K562 (cell line): ENCODE data around the gene MMP24OS.

Experiments used
- HEY1 ChIP-seq: fragments of 250-450 bp; sonication (Bioruptor Pico); IDR thresholded peaks from 2 replicates; pipeline ENCODE4 v1.5.0; 2020; ENCODE audit warnings: mild to moderate bottlenecking, moderate library complexity, borderline replicate concordance
- JUN ChIP-seq, 2 experiments: sonication (generic) in 1 of 2; formaldehyde crosslinking in 1 of 2; IDR thresholded peaks; 2 replicates each; pipeline versions ENCODE4 v1.6.1 to v1.8.0; 2012 to 2022; ENCODE audit warnings: borderline replicate concordance in 2 of 2, mild to moderate bottlenecking in 2 of 2, improper control_type of control experiment in 1 of 2, low read depth in 1 of 2, low read length in 1 of 2, missing genetic modification reagents in 1 of 2
- KDM1A ChIP-seq, 2 experiments: fragments of 450-650 bp; IDR thresholded peaks; 2 replicates each; pipeline ENCODE4 v1.6.1; 2016; ENCODE audit warnings: mild to moderate bottlenecking in 2 of 2
- MYNN ChIP-seq, 2 experiments: sonication (generic); formaldehyde crosslinking in 1 of 2; IDR thresholded peaks; 2 replicates each; pipeline versions ENCODE4 v1.5.0 to v1.6.1; 2016 to 2020; ENCODE audit warnings: antibody characterized with exemption in 1 of 2, missing genetic modification reagents in 1 of 2
- ZBTB1 ChIP-seq: sonication (generic); formaldehyde crosslinking; IDR thresholded peaks from 2 replicates; pipeline ENCODE4 v1.8.1; 2023; ENCODE audit warnings: missing genetic modification reagents, low read depth, mild to moderate bottlenecking, borderline replicate concordance
- ZNF79 ChIP-seq: fragments of 250-450 bp; sonication (Bioruptor Pico); IDR thresholded peaks from 2 replicates; pipeline ENCODE4 v1.4.0; 2020; ENCODE audit warnings: low read depth, mild to moderate bottlenecking, moderate library complexity

DNA sequence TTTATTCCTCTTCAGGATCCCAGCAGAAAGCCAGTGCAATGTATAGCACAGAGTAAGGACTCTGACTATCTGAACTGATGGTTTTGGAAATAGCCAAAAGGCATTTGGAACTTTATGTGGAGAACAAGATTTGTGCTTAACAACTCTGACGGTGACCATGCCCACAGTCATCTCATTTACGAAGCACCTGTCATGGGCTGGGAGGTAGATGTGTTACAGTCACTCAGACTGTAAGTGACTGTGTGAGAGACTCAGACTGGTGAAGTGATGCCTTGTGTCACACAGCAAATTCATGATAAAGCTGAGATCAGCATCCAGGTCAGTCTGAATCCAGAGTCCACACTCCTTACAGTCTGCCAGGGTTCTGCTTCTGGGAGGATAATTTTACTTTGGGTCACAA is 38.2 kb upstream of the MMP24OS start:
- TF ChIP-seq JUN (IDR thresholded peaks at IDR 0.05; ENCODE audit: borderline replicate concordance, low read depth, low read length): no peak
- no peak for TF ChIP-seq JUN (CRISPR knock-in tag; IDR thresholded peaks at IDR 0.05; ENCODE audit: borderline replicate concordance)
- no peak for TF ChIP-seq ZNF79
- TF ChIP-seq HEY1 (CRISPR knock-in tag): no peak
- no peak for TF ChIP-seq MYNN (IDR thresholded peaks at IDR 0.05)
- TF ChIP-seq MYNN (CRISPR knock-in tag; IDR thresholded peaks at IDR 0.05): no peak
- no peak for TF ChIP-seq ZBTB1 (CRISPR knock-in tag)
- no peak for TF ChIP-seq KDM1A (IDR thresholded peaks at IDR 0.05)
